MCF 10A (cell line): ENCODE measurements around the gene PPFIBP1. TPM values are rescaled to one million over a fixed set of nuclear protein-coding genes. Genes with fewer than 3 reads are reported as not detected.

Experiments
- BruUV-seq: library from RNA; stranded (reverse); fragments of 400-500 nt; replicated peaks from 2 replicates; lab custom pipeline; 2021; lab: Mats Ljungman, UMichigan
- CTCF ChIA-PET: fragments of 300-600 bp; sonication (Branson Sonifier 250); formaldehyde crosslinking; extraction: SDS; loops from one replicate; lab custom pipeline; 2021; ENCODE audit warnings: antibody characterized with exemption, inconsistent platforms; lab: Yijun Ruan, JAX
- POLR2A ChIA-PET: fragments of 300-600, 350-650 bp; sonication (Branson Sonifier 250); formaldehyde crosslinking; extraction: SDS; loops from one replicate; lab custom pipeline; 2020; ENCODE audit warnings: antibody characterized with exemption, inconsistent platforms; lab: Yijun Ruan, JAX
- DNase-seq: peaks from one replicate; pipeline ENCODE4 v3.0.0-alpha.2; 2018; ENCODE audit not compliant: unreplicated experiment
- H3K27ac Mint-ChIP-seq: one replicate; pipeline ENCODE4 v1.8.0; 2022; ENCODE audit warnings: mild to moderate bottlenecking, low read depth, mixed read lengths; ENCODE audit not compliant: unreplicated experiment
- H3K27me3 Mint-ChIP-seq: one replicate; pipeline ENCODE4 v1.8.0; 2022; ENCODE audit warnings: mixed read lengths; ENCODE audit not compliant: insufficient read depth, unreplicated experiment
- H3K36me3 Mint-ChIP-seq: one replicate; pipeline ENCODE4 v1.8.0; 2022; ENCODE audit warnings: mild to moderate bottlenecking, moderate library complexity, mixed read lengths; ENCODE audit not compliant: insufficient read depth, unreplicated experiment
- H3K4me1 Mint-ChIP-seq: one replicate; pipeline ENCODE4 v1.8.0; 2022; ENCODE audit warnings: mixed read lengths; ENCODE audit not compliant: insufficient read depth, unreplicated experiment
- H3K4me3 Mint-ChIP-seq: one replicate; pipeline ENCODE4 v1.8.0; 2022; ENCODE audit warnings: mild to moderate bottlenecking, moderate library complexity, mixed read lengths; ENCODE audit not compliant: unreplicated experiment
- H3K9me3 Mint-ChIP-seq: one replicate; pipeline ENCODE4 v1.8.0; 2022; ENCODE audit warnings: mixed read lengths; ENCODE audit not compliant: unreplicated experiment
- CTCF ChIP-seq: fragments of 200-600 bp; IDR thresholded peaks from one replicate; pipeline ENCODE4 v1.8.0; 2022; ENCODE audit warnings: antibody characterized with exemption, mild to moderate bottlenecking; ENCODE audit not compliant: unreplicated experiment
- intact Hi-C: fragments of 100-400 bp; cut with micrococcal nuclease; formaldehyde crosslinking; loops from 2 replicates; pipeline ENCODE4 v1.14.1; 2022
- total RNA-seq: library from RNA; stranded (reverse); gene quantifications from 2 replicates; pipeline ENCODE4 v1.2.3, GENCODE V29; 2022

PPFIBP1 gene
- total RNA-seq, 1 experiment from 2014 or later = 82.6 TPM

GRCh38 chr12:27665704-27666103 is 141.7 kb downstream of the PPFIBP1 start:
- no TSS peak for BruUV-seq
- intact Hi-C loops = no loop called here
- Mint-ChIP-seq H3K4me3 (no peak overlapping the region), H3K9me3 (peaks cover 7% of the 10 kb centered on the region), H3K27me3 (no peaks in the 10 kb centered on the region), H3K36me3 (peaks cover 76% of the 10 kb centered on the region), H3K4me1 (no peaks in the 10 kb centered on the region), H3K27ac (no peak overlapping the region)
- POLR2A ChIA-PET = no interaction called here
- DNase-seq = no peak
- CTCF ChIA-PET = no interaction called here
- no peak for TF ChIP-seq CTCF

GRCh38 chr12:27666510-27666909 is 142.5 kb downstream of the PPFIBP1 start:
- no TSS peak for BruUV-seq
- Mint-ChIP-seq H3K36me3 (peaks cover 76% of the 10 kb centered on the region), H3K4me3 (no peak overlapping the region), H3K27ac (no peak overlapping the region), H3K27me3 (no peaks in the 10 kb centered on the region), H3K4me1 (no peaks in the 10 kb centered on the region), H3K9me3 (peaks cover 7% of the 10 kb centered on the region)
- CTCF ChIA-PET = no interaction called here
- TF ChIP-seq CTCF = no peak
- POLR2A ChIA-PET = no interaction called here
- intact Hi-C loops = no loop called here
- DNase-seq = no peak

- CTCF ChIA-PET = interaction anchor here (1.1 kb wide), 1 partner anchor 10 kb away, joined by 3 read pairs; no protein-coding TSS in a partner anchor
- Mint-ChIP-seq H3K9me3 (peaks cover under 1% of the 10 kb centered on the region), H3K4me3 (no peak overlapping the region), H3K27ac (no peak overlapping the region), H3K4me1 (no peaks in the 10 kb centered on the region), H3K36me3 (peaks cover 81% of the 10 kb centered on the region), H3K27me3 (no peaks in the 10 kb centered on the region)
- no peak for TF ChIP-seq CTCF
- intact Hi-C loops = no loop called here
- DNase-seq = no peak
- POLR2A ChIA-PET = no interaction called here
- no TSS peak for BruUV-seq
Measured at GRCh38 chr12:27667540-27667939, 143.5 kb downstream of the PPFIBP1 start.

- Mint-ChIP-seq H3K4me3 (no peak overlapping the region), H3K27me3 (no peaks in the 10 kb centered on the region), H3K4me1 (no peaks in the 10 kb centered on the region), H3K36me3 (peaks cover 68% of the 10 kb centered on the region), H3K27ac (no peak overlapping the region), H3K9me3 (no peaks in the 10 kb centered on the region)
- ChIA-PET CTCF (interaction anchor here (0.6 to 2.2 kb wide), 3 partner anchors 19 to 31 kb away, joined by 3 to 6 read pairs (median 5); no protein-coding TSS in a partner anchor), POLR2A (interaction anchor here (0.6 kb wide), 1 partner anchor 736 kb away, joined by 4 read pairs; no protein-coding TSS in a partner anchor)
- DNase-seq = no peak
- intact Hi-C loops = no loop called here
- no TSS peak for BruUV-seq
- no peak for TF ChIP-seq CTCF
Measured at GRCh38 chr12:27672051-27672450, 148.0 kb downstream of the PPFIBP1 start.
